HT-29 (cell line): Measurements from ENCODE around the gene ATP2B3. TPM values are rescaled to one million over a fixed set of nuclear protein-coding genes. Genes with fewer than 3 reads are reported as not detected.
"Not testable (repeated sequence)": the region's sequence is repeated elsewhere in the genome, so short reads cannot be mapped to it uniquely, and the experiment has no call there.

Source experiments
- DNase-seq: peaks from one replicate; pipeline ENCODE4 v3.0.0-alpha.2; 2015; ENCODE audit warnings: low spot score
- total RNA-seq: library from RNA; depleted of rRNA; stranded (reverse); fragments of >200 nt; shearing (Covaris generic); gene quantifications from 2 replicates; pipeline ENCODE4 v1.2.3, GENCODE V29; 2014

ATP2B3 gene
- total RNA-seq, 1 experiment from 2014 or later, result not detected

GRCh38 chrX:153593811-153594500 lies 76.5 kb downstream of the ATP2B3 start:
- DNase-seq, result no peak

- no peak for DNase-seq
Measured at GRCh38 chrX:153595387-153595786, 77.9 kb downstream of the ATP2B3 start.

GRCh38 chrX:153595859-153596857 lies 78.7 kb downstream of the ATP2B3 start:
- no peak for DNase-seq

- no peak for DNase-seq
Measured at GRCh38 chrX:153596981-153597750, 79.7 kb downstream of the ATP2B3 start.

- peak; percentile 56 for DNase-seq
Measured at GRCh38 chrX:153598541-153599191, 81.2 kb downstream of the ATP2B3 start, which contains the start of gene CCNQ. CCNQ (minus strand) TSS chrX:153599139; CDS start chrX:153599073, 66 bp downstream.

- peak; percentile 94 for DNase-seq
Measured at GRCh38 chrX:153599192-153600031, 82.0 kb downstream of the ATP2B3 start.

- DNase-seq, result peak; percentile 30
Measured at GRCh38 chrX:153600032-153600373, 82.6 kb downstream of the ATP2B3 start.

- DNase-seq, result no peak
Measured at GRCh38 chrX:153600921-153601320, 83.5 kb downstream of the ATP2B3 start.

- no peak for DNase-seq
Measured at GRCh38 chrX:153601511-153602110, 84.2 kb downstream of the ATP2B3 start.

- DNase-seq, result no peak
Measured at GRCh38 chrX:153602601-153603000, 85.2 kb downstream of the ATP2B3 start.

GRCh38 chrX:153603131-153603656 lies 85.8 kb downstream of the ATP2B3 start:
- DNase-seq, result no peak

GRCh38 chrX:153604666-153605380 lies 87.4 kb downstream of the ATP2B3 start:
- not testable (repeated sequence) for DNase-seq

GRCh38 chrX:153606503-153606902 lies 89.1 kb downstream of the ATP2B3 start:
- DNase-seq, result no peak

GRCh38 chrX:153608376-153608775 lies 90.9 kb downstream of the ATP2B3 start:
- no peak for DNase-seq

GRCh38 chrX:153608806-153609205 lies 91.4 kb downstream of the ATP2B3 start:
- no peak for DNase-seq

- peak; percentile 5 for DNase-seq
Measured at GRCh38 chrX:153609917-153610835, 92.7 kb downstream of the ATP2B3 start.

- no peak for DNase-seq
Measured at GRCh38 chrX:153610836-153611213, 93.4 kb downstream of the ATP2B3 start.
